NCI-H1092 treated with DMSO at 0.1 percent for 48 hours (cell line): ENCODE results near the gene RTL9.
"Not testable (repeated sequence)": the region's sequence is repeated elsewhere in the genome, so short reads cannot be mapped to it uniquely, and the experiment has no call there.

ENCODE experiments used
- DNase-seq: peaks from one replicate; lab custom pipeline; 2025; lab: John Stamatoyannopoulos, UW

RTL9 gene

DNA sequence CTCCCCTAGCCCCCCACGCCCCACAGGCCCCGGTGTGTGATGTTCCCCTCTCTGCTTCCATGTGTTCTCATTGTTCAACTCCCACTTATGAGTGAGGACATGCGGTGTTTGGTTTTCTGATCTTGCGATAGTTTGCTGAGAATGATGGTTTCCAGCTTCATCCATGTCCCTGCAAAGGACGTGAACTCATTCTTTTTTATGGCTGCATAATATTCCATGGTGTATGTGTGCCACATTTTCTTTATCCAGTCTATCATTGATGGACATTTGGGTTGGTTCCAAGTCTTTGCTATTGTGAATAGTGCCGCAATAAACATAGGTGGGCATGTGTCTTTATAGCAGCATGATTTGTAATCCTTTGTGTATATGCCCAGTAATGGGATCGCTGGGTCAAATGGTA is 47.6 kb downstream of the RTL9 start:
- DNase-seq = not testable (repeated sequence)

GRCh38 chrX:110406822-110407221 is 48.2 kb downstream of the RTL9 start:
- no peak for DNase-seq

DNA sequence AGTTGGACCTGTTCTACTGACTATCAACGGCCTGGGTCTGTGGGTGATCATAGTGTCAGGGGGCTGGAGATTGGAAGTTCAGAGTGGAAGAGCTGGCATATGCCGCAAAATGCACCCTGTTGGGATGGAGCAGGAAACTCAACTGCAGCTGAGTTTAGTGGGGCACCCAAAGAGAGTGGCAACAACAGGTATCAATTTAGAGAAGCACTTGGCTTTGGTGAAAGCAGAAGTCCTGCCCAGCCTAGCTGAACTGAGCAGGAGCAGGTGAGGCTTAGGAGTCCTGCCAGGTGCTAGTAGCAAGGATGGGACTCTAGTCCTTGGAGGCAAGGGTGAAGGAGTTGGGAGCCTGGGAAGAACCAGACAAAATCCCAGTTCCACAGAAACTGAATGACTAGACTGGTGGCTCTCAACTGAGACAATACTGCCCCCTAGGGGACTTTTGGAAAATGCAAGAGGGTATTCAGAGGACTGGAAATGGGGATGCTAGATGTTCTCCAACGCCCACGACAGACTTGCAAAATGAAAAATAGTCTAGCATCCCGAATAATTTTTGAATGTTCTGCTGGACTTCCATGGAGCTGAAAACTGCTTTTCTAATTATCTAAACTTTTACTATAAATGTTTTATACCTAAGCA is 49.4 kb downstream of the RTL9 start:
- peak; percentile 65 for DNase-seq
